Endometrial microvascular endothelial cells (primary cell): ENCODE measurements around the gene NRAS. TPM values are rescaled to one million over a fixed set of nuclear protein-coding genes. Genes with fewer than 3 reads are reported as not detected.

ENCODE experiments used
- total RNA-seq: library from RNA; depleted of rRNA; stranded (reverse); fragments of >200 nt; gene quantifications from one replicate; pipeline ENCODE4 v1.2.3, GENCODE V29; 2015; ENCODE audit errors: inconsistent ontology term

Gene NRAS
- total RNA-seq, 1 donor from 2014 or later: 106 TPM

Other genes with a start within 250 kb of the NRAS start
- 15.1 TPM for gene TRIM33, start 205.6 kb downstream of the NRAS start, total RNA-seq
- gene BCAS2, start 135.2 kb downstream of the NRAS start, total RNA-seq: 28.4 TPM
- gene DENND2C, start 46.7 kb downstream of the NRAS start, total RNA-seq: 0.37 TPM
- gene AMPD1, start 21.2 kb downstream of the NRAS start, total RNA-seq: not detected
- 976 TPM for gene CSDE1, start 41.2 kb upstream of the NRAS start, total RNA-seq
- gene SIKE1, start 63.9 kb upstream of the NRAS start, total RNA-seq: 23.6 TPM
- gene SYCP1, start 138.1 kb upstream of the NRAS start, total RNA-seq: not detected